ENCODE data around the gene BAHD1. TPM values are rescaled to one million over a fixed set of nuclear protein-coding genes. Genes with fewer than 3 reads are reported as not detected.

BAHD1 gene
- total and polyA plus RNA-seq, 11 donors, result 7.8 to 28.4 (median 16.1) TPM

DNA sequence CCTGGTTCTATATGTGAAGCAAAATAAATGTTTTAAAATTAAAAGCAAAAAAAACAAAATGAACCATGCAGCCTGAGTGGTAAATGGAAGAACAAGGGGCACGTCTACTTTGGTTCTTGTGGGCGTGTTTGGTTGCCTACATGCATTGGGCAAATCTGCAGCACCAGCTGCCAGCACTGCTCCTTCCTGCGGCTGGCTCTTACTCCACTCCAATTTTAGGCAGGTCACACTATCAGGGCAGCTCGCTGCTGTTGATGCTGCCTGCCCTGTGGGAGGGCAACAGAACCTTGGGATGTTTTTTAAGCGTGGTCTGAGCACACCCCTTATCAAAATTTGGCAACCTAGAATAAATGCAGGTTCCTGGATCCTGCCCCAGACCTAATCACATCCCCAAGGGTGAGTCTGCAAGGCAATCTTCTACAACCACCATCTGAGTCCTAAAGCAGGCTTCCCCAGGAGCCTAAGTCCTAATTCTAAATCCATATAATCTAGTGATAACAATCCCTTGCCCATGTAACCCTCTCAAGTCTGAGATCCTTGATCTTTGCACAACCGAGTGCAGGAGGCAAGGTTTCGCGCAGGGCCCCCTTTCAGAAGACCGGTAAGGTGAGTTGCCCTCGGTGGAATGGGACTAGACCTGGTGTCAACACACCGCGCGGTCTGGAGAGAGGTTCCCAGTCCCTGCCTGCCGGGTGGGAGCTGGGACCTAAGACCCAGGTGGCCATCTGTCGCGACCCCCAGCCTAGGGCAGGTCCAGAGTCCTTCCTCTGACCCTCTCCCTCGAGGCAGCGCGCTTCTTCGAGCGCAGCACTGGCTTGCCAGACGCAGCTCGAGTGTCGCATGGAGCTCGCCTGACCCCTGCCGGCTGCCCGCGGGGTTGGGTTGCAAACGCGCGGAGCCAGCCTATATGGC, 19.3 kb upstream of the BAHD1 start:
- ATAC-seq (peak; percentile 87 to 92 (median 90)), DNase-seq (peak; percentile 75 to 91 (median 80))
- WGBS, 4 donors, result 10 to 25% (median 13%) methylated on average over 17 to 31 of the region's 31 CpGs
- Histone ChIP-seq H3K9me3 (no peaks in the 10 kb centered on the region), H3K36me3 (peaks cover 0 to 27% (median 15%) of the 10 kb centered on the region in 9 donors), H3K27me3 (no peaks in the 10 kb centered on the region), H3K27ac (peak overlapping the region; percentile 4 to 76 (median 69)), H3K4me1 (peaks cover 0 to 24% (median 18%) of the 10 kb centered on the region in 12 donors), H3K4me3 (no peak overlapping the region)
- intact Hi-C loops (cut with DNase I), result loop anchor here (1.0 to 10.0 kb wide), 18 partner anchors 53 to 377 kb away; partner anchors contain the start of genes CCDC9B (in 5 of the 10) and INAFM2 (in 4 of the 10)
- TF ChIP-seq, protein P1, sequence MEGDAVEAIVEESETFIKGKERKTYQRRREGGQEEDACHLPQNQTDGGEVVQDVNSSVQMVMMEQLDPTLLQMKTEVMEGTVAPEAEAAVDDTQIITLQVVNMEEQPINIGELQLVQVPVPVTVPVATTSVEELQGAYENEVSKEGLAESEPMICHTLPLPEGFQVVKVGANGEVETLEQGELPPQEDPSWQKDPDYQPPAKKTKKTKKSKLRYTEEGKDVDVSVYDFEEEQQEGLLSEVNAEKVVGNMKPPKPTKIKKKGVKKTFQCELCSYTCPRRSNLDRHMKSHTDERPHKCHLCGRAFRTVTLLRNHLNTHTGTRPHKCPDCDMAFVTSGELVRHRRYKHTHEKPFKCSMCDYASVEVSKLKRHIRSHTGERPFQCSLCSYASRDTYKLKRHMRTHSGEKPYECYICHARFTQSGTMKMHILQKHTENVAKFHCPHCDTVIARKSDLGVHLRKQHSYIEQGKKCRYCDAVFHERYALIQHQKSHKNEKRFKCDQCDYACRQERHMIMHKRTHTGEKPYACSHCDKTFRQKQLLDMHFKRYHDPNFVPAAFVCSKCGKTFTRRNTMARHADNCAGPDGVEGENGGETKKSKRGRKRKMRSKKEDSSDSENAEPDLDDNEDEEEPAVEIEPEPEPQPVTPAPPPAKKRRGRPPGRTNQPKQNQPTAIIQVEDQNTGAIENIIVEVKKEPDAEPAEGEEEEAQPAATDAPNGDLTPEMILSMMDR (IDR thresholded peaks at IDR 0.05), result peak; percentile 87 to 99 (median 94)
- no peak for TF ChIP-seq POLR2A (IDR thresholded peaks at IDR 0.05)

DNA sequence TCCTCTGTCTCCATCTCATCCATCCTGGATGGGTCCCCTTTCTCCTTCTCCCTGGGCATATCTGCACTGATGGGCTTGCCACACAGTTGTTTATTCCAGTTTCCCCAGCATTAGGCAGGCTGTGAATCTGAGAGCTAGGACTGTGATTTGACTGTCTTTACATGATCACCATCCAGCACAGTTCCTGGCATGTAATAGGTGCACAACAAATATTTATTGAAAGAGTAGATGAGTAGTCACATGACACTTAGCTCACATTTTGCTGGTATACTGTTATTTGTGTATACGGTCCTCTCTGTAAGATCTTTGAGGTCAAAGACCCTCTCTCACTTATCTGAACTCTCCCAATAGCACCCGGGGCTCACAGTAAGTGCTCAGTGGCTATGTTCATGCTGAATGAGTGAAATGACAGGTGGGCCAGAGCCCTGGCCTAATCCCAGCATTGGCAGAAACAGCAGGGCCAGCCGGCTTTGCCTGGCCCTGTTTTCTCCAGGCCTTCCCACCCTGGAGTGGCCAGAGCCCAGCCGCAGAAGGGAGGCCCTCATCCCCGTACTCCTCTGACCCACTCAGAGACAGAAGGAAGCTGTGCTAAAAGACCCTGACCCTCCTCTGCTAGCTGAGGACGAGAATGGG, 16.2 kb upstream of the BAHD1 start:
- DNase-seq (no peak), ATAC-seq (no peak)
- H3K9me3 ChIP-seq, result no peaks in the 10 kb centered on the region
- WGBS, 4 donors, result 88 to 92% (median 91%) methylated on average over 6 of the region's 6 CpGs
- H3K27me3 ChIP-seq, result no peaks in the 10 kb centered on the region
- H3K4me1 ChIP-seq, result peaks cover 0 to 24% (median 18%) of the 10 kb centered on the region in 12 donors
- TF ChIP-seq, protein P1 (IDR thresholded peaks at IDR 0.05), result no peak
- TF ChIP-seq POLR2A (IDR thresholded peaks at IDR 0.05), result no peak
- H3K36me3 ChIP-seq, result no peaks in the 10 kb centered on the region
- no peak overlapping the region for H3K27ac ChIP-seq
- H3K4me3 ChIP-seq, result no peak overlapping the region
- intact Hi-C loops (cut with DNase I), result loop anchor here in 8 of 10 donors (2.0 to 10.0 kb wide), 10 partner anchors 57 to 380 kb away; partner anchors contain the start of genes CCDC9B (in 5 of the 8) and INAFM2 (in 2 of the 8)

DNA sequence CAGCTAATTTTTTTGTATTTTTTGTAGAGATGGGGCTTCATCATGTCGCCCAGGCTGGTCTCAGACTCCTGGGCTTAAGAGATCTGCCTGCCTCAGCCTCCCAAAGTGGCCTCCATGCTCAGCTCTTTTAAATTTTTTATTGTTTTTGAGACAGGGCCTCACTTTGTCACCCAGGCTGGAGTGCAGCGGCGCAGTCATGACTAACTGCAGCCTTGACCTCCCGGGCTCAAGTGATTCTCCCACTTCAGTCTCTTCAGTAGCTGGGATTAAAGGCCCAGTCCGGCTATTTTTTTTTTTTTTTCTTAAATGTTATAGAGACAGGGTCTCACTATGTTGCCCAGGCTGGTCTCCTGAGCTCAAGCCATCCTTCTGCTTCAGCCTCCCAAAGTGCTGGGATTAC, 15.1 kb upstream of the BAHD1 start:
- no peak for DNase-seq
- Histone ChIP-seq H3K27me3 (no peaks in the 10 kb centered on the region), H3K27ac (no peak overlapping the region), H3K9me3 (no peaks in the 10 kb centered on the region), H3K4me1 (peaks cover 0 to 15% (median 12%) of the 10 kb centered on the region in 12 donors), H3K4me3 (no peak overlapping the region), H3K36me3 (no peaks in the 10 kb centered on the region)
- WGBS, 4 donors, result 91 to 97% (median 96%) methylated on average over 5 of the region's 5 CpGs
- TF ChIP-seq, protein P1 (IDR thresholded peaks at IDR 0.05), result no peak
- no peak for TF ChIP-seq POLR2A (IDR thresholded peaks at IDR 0.05)
- intact Hi-C loops (cut with DNase I), result loop anchor here in 5 of 10 donors (2.0 to 10.0 kb wide), 5 partner anchors 111 to 381 kb away; no protein-coding TSS in a partner anchor
- no peak for ATAC-seq

DNA sequence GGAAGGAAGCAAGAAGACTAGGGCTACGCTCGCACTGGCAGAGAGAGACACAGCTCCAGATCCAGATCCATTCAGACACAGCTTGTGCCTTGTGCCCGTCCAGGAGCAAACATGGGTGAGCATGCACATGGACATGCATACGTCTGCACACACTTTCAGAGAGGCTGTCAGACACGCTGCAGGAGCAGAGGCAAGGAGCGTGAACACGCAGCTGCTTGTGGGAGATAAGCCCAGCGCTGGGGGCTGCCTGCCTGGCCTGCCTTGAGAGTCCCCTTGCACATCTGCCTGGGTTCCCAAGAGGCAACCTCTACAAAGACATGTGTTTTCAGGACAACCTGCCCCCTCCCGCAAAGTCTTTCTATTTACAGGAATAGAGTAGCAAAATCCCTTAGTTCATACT, 13.6 kb upstream of the BAHD1 start:
- Histone ChIP-seq H3K4me1 (peaks cover 0 to under 1% (median 0%) of the 10 kb centered on the region in 12 donors), H3K4me3 (no peak overlapping the region), H3K27ac (no peak overlapping the region), H3K9me3 (no peaks in the 10 kb centered on the region), H3K27me3 (no peaks in the 10 kb centered on the region), H3K36me3 (no peaks in the 10 kb centered on the region)
- WGBS, 4 donors, result 88 to 91% (median 90%) methylated on average over 9 of the region's 9 CpGs
- DNase-seq (no peak), ATAC-seq (no peak)
- intact Hi-C loops (cut with DNase I), result loop anchor here in 3 of 10 donors (10.0 kb wide), 3 partner anchors 112 to 382 kb away; no protein-coding TSS in a partner anchor
- TF ChIP-seq POLR2A (IDR thresholded peaks at IDR 0.05), result no peak
- TF ChIP-seq, protein P1 (IDR thresholded peaks at IDR 0.05), result no peak
